ENCODE data around the gene EVI5.

DNA sequence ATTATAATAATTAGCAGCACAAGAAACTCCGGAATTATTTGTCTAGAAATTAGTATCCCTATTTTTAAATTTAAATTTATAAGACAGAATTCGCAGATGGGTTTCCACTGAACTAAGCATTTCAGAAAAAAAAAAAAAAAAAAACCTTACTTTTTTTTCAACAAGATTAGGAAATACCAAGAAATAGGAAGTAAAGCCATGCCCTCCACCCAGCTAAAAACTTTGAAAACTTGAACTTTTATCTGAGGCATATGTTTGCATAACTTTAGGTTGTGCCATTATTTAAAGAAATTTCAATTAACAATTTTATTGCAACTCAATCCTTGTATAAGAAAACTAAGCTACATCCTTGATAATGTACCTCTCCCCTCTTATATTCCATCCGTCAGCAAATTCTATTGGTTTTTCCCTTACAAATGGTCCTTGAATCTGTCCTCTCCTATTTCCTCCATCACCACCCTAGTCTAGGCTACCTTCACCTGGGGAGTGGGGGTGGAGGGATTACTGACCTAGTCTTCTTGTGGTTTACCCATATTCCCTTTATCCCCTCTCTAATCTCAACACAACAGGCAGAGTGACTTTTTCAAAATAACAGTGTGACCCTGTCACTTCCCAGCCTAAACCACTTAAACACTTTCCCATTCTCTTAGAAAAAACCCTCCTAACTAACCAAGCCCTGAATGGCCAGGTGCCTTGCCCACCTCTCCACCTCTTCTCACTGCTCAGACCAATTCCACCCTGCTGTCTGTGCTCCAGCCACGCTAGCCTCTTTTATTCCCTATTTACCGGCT lies 1.4 kb upstream of the EVI5 start:
- TF ChIP-seq, protein P1, sequence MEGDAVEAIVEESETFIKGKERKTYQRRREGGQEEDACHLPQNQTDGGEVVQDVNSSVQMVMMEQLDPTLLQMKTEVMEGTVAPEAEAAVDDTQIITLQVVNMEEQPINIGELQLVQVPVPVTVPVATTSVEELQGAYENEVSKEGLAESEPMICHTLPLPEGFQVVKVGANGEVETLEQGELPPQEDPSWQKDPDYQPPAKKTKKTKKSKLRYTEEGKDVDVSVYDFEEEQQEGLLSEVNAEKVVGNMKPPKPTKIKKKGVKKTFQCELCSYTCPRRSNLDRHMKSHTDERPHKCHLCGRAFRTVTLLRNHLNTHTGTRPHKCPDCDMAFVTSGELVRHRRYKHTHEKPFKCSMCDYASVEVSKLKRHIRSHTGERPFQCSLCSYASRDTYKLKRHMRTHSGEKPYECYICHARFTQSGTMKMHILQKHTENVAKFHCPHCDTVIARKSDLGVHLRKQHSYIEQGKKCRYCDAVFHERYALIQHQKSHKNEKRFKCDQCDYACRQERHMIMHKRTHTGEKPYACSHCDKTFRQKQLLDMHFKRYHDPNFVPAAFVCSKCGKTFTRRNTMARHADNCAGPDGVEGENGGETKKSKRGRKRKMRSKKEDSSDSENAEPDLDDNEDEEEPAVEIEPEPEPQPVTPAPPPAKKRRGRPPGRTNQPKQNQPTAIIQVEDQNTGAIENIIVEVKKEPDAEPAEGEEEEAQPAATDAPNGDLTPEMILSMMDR (IDR thresholded peaks at IDR 0.05; ENCODE audit: low read length), result no peak
- TF ChIP-seq EZH2 (IDR thresholded peaks at IDR 0.05; ENCODE audit: borderline replicate concordance, low read length), result no peak

Data from OCI-LY1 (cell line).